ENCODE data around the gene ITK.

DNA sequence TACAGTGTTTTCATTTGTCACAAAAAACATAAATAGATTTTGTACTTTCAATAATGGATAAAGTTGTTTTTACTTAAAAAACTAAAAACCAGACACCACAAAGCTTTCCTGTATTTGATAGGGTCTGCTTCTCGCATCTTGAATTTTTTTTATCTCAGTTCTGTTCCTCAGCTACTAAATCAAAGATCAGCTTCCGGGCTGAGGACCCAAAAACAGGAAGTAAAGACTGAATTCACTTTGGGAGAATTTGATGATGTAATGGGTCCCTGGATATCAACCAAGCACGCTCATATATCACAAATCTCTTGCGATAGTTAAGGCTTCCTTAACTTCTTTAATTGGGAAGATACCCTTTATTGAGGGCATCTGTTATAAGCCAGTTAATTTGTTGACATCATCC lies 24.1 kb downstream of the ITK start:
- TF ChIP-seq POLR2A (IDR thresholded peaks at IDR 0.05; ENCODE audit: extremely low read depth, insufficient read length) (no peak), MYC (IDR thresholded peaks at IDR 0.05; ENCODE audit: low read depth, low read length) (no peak)
- TF ChIP-seq, protein P1, sequence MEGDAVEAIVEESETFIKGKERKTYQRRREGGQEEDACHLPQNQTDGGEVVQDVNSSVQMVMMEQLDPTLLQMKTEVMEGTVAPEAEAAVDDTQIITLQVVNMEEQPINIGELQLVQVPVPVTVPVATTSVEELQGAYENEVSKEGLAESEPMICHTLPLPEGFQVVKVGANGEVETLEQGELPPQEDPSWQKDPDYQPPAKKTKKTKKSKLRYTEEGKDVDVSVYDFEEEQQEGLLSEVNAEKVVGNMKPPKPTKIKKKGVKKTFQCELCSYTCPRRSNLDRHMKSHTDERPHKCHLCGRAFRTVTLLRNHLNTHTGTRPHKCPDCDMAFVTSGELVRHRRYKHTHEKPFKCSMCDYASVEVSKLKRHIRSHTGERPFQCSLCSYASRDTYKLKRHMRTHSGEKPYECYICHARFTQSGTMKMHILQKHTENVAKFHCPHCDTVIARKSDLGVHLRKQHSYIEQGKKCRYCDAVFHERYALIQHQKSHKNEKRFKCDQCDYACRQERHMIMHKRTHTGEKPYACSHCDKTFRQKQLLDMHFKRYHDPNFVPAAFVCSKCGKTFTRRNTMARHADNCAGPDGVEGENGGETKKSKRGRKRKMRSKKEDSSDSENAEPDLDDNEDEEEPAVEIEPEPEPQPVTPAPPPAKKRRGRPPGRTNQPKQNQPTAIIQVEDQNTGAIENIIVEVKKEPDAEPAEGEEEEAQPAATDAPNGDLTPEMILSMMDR (IDR thresholded peaks at IDR 0.05; ENCODE audit: low read depth, low read length): no peak
